GM19328 (cell line): ENCODE measurements around the gene TNNT1.
A peak's percentile ranks its signal among the peaks of the same experiment; 100 is the strongest.
"Not testable (repeated sequence)": the region's sequence is repeated elsewhere in the genome, so short reads cannot be mapped to it uniquely, and the experiment has no call there.

Source experiments
- ATAC-seq: cut with Tn5 transposase; IDR thresholded peaks from one replicate; pipeline ENCODE4 v1.9.1; 2021; ENCODE audit warnings: mild to moderate bottlenecking, moderate library complexity; ENCODE audit not compliant: unreplicated experiment

TNNT1 gene

DNA sequence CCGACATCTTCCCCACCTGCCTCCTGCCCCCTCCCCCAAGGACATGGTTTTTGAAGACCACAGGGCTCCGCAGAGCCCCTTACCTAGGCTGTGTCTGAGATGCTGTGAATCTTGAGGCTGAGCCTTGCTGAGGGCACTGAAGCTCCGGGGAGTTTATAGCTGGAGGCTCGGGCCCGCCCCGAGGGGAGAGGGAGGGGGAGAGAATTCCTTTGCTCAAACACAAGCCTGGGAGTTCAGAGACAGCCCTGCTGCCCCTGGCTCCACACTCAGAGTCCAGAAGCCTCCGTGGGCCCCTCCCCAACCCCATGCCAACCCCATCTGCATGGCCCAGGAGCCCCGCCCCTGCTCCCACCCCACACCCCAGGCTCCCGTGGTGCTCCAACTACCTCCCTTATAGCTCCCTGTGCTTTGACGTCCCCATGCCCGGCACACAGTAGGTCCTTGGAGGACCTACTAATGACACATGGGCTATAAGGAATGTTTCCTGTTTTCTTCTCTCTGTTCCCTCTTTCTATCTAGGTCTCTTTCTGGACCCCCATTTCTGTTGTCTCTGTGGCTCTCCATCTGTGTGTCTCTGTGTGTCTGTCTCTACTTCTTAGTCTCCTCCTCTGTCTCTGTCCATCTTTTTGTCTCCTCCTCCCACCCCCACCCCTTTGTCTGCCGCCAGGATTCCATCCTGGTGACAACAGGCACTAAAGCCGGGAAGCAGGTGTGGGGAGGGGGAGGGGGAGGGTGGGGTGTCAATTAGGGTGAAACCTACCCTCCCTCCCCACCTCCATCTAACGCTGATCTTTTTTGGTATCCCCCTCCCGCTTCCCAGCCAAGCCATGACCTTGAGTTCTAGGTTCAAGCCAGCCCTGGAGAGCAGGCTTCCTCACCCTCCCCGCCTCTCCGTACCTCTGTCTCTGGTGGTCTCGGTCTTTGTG lies at the start of gene TNNT1:
TNNT1 (minus strand) TSS at position 129 of the 926 bp plus-strand sequence. CDS start 2,049 bp downstream, outside the sequence.
- ATAC-seq: no peak

GRCh38 chr19:55198651-55199050 lies 49.6 kb upstream of the TNNT1 start:
- no peak for ATAC-seq

DNA sequence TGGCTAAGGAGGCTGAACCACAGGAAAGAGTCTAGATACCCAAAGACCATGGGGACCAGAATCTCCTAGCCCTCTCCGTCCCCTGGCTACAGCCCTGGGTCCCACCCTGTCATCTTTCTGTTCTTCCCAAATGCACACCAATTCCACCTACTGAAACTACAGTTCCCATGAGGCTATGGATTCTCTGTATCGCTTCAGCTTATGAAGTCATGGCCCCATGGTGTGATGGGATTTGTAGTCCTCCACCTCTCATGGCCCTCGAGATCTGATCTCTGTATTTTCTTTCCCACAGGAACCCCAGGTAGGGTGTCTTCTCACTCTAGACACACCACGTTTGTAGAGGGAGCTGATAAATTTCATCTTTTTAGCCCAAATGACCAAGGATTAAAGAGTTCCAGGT lies 48.5 kb upstream of the TNNT1 start:
- no peak for ATAC-seq

DNA sequence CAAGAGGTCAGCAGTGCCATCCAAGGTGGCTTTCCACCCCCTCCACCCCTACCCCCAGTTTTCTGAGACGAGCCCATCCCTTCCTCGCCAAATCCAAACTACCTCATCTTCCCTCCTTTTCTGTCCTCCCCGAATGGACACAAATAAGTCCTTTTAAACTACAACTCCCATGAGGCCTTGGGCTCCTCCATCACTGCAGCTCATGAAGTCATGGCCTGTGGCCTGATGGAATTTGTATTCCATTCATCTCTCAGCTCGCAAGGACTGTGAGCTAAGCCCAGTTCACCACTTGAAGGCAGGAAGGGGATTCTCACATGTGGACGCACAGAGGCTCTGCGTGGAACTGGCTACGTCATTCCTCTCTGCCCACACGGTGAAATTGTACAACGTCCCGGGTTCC lies 47.8 kb upstream of the TNNT1 start:
- no peak for ATAC-seq

- ATAC-seq: no peak
Measured at GRCh38 chr19:55193481-55193880, 44.5 kb upstream of the TNNT1 start.

DNA sequence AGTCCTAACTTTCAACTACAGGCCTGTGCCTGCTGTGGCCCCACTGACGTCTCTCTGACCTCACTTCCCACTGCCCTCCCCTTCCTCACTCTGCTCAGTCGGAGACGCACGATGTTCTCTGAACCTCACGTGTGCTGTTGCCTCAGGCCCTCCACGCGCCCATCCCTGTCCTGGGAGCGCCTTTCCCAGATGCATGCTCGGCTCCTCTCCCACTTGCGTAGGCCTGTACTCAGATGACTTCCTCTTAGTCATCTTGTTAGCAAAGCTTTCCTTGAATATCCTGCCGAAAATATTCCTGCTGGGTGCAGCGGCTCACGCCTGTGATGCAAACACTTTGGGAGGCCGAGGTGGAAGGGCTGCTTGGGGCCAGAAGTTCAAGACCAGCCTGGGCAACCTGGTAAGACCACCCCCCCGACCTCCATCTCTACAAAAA lies 40.4 kb upstream of the TNNT1 start:
- no peak for ATAC-seq

DNA sequence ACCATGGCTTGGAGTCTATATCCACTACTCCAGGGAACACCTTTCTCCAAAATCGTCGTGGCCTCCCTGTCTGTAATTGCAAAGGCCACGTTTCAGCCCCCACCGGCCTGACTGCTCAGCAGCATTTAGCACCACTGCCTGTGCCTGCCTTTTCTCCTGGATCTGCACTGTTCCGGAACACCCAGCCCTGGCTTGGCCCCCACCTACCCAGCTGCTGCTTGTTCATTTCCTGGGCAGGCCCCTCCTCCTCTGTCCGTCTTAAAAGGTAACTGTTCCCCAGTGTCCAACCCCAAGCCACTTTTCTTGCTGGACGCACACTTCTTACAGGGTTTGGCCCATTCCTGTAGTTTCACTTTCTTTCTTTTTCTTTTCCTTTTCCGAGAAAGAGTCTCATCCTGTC lies 39.6 kb upstream of the TNNT1 start:
- no peak for ATAC-seq

- ATAC-seq: no peak
Measured at GRCh38 chr19:55186080-55186479, 37.1 kb upstream of the TNNT1 start.

DNA sequence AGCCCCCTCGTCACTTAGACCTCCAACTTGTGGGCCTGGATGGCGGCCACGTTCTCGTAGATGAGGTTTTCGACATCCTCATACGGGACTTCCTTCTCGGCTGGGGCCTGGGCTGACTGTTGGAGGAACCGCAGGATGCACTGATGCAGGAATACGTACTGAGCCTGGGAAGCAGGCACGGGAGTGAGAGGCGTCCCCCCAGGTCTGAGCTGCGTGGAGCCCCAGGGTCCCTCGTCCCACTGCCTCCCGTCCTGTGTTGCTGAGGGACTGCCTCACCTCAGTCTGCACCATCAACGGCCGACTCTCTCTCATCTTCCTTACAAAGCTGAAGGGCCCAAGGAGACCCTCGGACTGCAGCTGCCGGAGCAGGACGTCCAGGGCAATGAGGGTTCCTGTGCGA lies 32.7 kb upstream of the TNNT1 start:
- ATAC-seq: no peak

DNA sequence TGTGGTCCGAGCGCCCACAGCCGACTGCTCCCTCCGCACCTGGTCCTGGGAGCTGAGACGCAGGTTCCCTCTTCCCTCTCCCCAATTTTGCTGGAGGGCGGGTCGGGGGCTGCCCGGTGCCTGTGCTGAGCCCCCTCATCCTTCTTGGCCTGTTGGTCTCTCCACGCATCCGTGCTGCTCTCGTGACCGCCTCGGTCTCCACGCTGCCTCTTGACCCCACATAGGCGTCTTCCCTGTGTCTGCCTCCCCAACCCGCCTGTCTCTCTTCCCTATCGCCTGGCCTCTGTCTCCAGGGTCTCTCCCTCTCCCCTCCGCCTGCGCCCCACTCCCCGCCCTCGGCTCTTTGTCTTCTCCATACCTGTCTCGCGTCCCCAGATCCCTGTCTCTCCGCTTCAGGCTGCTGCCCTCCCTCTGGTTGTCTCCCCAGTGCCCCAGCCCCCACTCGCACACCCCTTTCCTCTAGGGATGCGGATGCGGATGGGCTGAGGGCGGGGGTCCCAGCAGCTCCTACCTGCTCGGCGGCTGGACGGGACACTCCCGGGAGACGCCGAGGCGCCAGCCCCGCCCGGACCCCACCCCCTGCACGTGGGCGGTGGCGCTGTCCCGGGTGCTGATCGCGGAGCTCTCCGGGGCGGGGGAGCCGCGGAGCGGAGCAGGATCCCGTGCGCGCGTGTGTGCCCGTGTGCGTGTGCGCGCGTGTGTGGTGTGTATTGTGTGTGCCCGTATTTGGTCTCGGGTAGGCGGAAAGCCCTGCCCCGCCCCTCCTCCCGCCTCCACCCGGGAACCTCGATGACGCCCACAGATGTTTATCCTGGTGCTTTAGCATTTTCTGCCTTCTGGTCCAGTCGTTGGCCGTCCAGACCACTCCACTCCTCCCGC lies 30.8 kb upstream of the TNNT1 start, which contains the start of gene SYT5:
SYT5 (minus strand) TSS at position 684 of the 879 bp plus-strand sequence. CDS start 1,248 bp downstream, outside the sequence.
- no peak for ATAC-seq

- ATAC-seq: peak; percentile 83
Measured at GRCh38 chr19:55178781-55179599, 30.0 kb upstream of the TNNT1 start.

- ATAC-seq: no peak
Measured at GRCh38 chr19:55176076-55176475, 27.1 kb upstream of the TNNT1 start.

GRCh38 chr19:55175117-55175867 lies 26.3 kb upstream of the TNNT1 start:
- no peak for ATAC-seq

DNA sequence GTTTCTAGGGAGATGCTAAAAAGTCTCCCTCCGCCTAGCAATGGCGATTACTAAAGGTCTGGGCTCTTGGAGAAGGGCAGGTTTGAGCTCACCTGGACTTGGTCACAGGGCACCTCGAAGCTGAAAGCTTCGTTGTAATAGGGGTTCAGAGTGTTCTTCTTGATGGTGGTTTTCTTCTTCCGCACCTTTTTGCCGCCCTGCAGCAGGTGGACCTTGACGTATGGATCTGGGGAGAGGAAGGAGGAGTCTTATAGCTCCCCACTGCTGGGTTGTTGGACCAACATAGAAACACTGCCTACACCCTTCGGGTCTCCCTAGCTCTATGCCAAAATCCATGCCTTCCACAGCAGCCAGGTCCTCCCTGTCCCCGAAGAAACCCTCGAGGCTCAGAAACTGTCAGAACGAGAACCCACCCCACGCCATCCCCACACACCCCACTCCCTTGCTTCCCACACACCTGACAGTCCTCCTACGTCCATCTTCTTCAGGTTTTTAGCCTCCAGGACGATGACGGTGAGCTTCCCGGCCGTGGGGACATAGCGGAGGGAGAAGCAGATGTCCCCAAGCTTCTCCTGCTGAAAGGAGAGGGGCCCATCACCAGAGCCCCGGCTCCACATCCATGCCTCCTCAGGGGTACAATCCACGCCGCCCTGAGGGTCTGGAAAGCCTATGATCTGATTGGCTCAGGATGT lies 25.6 kb upstream of the TNNT1 start:
- no peak for ATAC-seq

GRCh38 chr19:55173714-55174409 lies 24.9 kb upstream of the TNNT1 start:
- no peak for ATAC-seq

DNA sequence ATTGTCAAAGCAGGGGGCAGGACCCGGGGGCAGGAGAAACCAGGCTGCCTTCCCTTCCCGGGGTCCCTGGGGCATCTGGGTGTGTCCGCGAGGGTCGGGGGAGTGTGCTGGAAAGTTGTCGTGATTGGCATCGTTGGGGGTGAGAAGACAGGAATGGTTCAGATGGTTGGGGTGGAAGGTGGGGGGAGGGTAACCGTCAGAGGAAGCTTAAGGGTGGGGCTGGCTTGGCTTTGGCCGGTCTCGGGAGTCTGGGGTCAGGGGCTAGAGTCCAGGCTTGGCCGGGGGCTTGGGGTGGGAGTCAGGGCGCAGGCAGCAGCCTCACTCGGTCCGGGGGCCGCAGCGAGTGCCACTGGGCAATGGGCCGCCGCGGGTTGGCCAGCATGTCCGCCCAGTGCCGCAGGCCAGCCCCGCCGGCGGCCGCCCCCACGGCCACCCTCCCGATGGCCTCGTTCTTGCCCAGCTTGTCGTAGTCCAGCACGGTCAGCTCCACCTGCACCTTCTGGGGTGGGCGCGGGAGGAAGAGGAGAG lies 24.2 kb upstream of the TNNT1 start:
- ATAC-seq: no peak

- no peak for ATAC-seq
Measured at GRCh38 chr19:55172741-55173140, 23.7 kb upstream of the TNNT1 start.

GRCh38 chr19:55172318-55172717 lies 23.3 kb upstream of the TNNT1 start:
- not testable (repeated sequence) for ATAC-seq
